GM20431 (cell line): Measurements from ENCODE around the gene IFIT1B.
"Not testable (repeated sequence)": the region's sequence is repeated elsewhere in the genome, so short reads cannot be mapped to it uniquely, and the experiment has no call there.

ENCODE experiments used
- in situ Hi-C: fragments of 300-500 bp; cut with MseI, MboI; formaldehyde crosslinking; loops from one replicate; pipeline ENCODE4 v1.15.0; 2020; ENCODE audit warnings: low sequenced_read_pairs; ENCODE audit not compliant: unreplicated experiment

IFIT1B gene

GRCh38 chr10:89373916-89374711 is 3.7 kb upstream of the IFIT1B start:
- in situ Hi-C loops, result no loop called here

DNA sequence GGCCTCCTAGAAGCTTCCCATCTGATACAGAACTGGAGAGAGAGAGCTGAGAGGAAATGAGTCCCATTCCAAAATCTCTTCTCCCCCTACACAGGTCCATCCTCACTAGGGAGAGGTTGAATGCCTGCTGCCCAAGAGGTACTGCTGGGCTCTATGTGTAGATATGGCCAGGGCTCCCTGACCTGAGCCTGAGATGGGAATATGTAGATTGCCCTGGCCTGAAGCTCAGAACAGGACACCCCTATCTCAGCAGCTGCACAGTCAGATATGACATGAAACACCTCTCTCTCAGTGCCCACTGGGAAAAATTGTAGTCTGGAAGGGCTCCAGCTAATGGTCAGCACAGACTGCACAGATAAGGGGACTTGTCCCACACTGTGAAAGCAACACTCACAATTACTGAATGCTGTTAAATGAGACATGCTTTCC is 3.1 kb upstream of the IFIT1B start:
- in situ Hi-C loops, result no loop called here

- in situ Hi-C loops, result no loop called here
Measured at GRCh38 chr10:89379103-89379502, 1.2 kb downstream of the IFIT1B start.

DNA sequence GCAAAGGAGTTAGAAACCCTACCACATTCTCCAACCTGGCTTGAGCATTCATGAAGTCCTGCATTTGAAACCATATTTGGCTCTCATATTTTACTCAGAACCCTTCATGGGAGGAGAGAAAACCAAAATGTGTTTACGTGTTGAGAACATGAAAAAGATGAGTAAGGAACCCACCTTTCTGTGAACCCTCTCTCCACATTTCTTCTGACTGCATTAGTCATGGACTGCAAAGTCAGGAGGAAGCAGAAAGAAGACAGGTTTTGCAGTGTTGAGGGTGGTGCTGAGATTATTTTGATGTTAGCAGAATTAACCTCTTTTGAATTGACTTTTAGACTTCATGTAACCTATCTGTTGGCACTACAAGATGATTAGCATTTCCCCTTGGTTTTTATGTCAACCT is 4.9 kb downstream of the IFIT1B start:
- in situ Hi-C loops, result no loop called here

DNA sequence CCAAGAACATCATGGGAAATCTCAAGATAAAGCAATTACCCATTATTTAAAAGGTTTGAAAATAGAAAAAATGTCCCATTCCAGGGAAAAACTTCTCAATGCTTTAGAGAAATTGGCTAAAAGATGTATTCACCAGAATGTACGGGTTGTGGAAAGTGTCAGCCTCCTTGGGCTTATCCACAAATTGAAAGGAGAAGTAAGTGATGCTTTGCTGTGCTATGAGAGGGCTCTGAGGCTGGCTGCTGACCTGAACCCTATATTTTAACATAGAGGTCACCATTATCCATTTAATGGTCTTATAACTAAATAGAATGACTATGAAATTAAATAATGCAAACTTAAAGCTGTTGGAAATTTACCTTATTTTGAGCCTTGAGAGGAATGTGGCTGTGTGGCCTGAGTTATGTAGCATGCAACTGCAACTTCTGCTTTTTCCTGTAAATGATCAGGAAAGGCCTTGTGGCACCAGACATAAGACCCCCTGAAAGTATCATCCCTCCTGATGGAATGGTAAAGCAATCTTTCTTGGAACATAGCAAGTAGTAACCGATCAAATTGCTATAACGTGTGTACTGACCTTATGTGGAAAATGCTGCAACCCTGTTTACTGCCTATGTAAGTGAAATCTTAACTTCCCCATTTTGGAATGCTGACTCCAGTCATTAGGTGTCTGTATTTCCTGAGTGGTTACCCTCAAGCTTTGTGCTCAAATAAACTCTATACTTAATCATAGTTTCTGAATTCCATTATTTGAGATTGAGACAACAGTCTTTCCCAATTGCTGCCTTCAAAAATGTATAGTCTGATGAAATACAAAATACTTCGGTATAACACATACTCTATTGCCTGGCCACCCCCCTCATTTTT is 6.9 kb downstream of the IFIT1B start:
- in situ Hi-C loops, result no loop called here

DNA sequence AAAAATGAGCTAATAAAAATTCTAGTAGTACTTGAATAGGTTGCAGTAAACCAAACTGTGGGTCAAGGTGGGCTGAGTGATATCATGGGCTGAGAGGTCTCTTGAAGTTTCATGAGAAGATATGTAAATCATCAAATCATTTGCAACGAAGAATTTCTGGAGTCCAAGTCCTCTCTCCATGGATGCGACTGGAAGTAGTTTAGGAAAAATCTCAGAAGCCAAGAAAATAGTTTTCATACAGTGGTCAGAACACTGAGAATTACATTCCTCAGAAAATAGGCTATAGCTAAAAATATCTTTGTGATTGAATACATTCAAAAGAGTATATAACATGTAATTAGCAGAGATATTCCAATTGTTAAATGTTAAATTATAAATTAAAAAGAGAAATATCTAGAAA is 10.9 kb downstream of the IFIT1B start:
- in situ Hi-C loops, result no loop called here

- in situ Hi-C loops, result no loop called here
Measured at GRCh38 chr10:89389254-89389653, 11.4 kb downstream of the IFIT1B start.

DNA sequence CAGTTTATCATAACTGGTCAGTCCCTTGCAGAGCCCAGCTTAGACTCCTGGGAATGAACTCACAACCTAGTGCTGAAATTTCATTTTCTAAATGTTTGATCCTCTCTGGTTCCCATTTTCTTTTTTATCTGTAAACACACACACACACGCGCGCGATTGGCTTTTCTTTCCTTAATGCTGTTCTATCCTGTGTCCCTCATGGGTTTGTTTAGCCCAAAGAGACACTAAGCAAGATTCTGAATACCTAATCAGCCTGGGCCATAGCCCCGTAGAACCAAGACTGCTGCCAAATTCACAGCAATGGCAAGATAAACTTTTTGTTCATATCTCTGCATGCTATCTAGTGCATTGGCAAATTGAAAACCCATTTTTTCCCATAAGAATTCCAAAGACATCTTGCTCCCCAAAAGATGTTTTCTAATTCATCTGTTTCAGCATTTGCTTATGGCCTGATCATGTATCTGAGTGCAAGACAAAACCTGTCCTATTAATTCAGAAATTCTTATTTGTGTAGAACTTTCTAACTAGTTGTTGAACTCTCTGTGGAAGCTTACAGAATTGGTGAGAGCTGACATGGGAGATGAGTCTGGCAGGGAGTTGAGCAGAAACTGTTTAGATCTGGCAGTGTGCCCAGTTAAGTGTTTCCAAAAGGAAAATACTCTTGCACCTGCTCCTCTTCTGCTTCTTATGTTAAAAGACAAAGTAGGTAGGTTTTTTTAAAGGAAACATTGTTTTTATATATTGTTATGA is 12.8 kb downstream of the IFIT1B start:
- in situ Hi-C loops, result no loop called here

DNA sequence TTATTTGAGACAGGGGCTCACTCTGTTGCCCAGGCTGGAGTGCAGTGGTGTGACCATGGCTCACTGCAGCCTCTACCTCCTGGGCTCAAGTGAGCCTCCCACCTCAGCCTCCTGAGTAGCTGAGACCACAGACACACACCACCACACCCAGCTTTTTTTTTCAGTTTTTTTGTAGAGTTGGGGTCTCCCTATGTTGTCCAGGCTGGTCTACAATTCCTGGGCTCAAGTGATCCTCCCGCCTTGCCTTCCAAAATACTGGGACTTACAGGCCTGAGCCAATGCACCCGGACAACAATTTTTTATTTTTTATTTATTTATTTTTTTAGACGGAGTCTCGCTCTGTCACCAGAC is 13.3 kb downstream of the IFIT1B start:
- in situ Hi-C loops, result not testable (repeated sequence)

DNA sequence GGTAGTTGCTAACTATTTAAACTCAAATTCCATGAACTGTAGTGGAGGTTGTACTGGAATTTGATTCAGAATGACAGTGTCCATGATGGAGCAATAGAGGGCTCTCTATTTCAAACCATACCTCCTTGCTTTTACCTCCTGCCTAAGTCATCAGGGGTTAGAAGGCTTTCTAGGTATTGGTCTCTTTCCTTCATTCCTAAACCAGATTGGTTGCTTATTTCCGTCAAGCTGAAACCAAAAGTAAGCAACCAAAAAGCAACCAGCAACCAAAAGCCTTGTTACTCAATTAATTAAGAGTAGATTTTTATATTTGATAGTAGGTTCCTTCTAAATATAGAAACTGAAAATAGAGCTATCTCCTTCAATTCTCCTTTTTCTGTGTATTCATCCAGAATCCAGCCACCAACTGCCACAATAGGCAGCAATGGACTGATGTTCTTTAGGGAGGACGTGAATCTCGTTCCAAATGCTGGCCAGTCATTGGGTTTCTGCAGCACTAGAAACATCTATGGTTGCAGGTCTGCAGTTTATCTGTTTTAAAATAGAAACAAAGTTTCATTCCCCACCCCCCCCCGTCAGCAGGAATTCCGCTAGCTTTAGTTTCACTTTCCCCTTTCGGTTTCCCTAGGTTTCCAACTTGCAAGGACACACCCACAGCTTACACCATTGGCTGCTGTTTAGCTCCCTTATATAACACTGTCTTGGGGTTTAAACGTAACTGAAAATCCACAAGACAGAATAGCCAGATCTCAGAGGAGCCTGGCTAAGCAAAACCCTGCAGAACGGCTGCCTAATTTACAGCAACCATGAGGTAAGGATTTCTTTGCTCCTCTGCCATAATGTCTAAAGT is 14.3 kb downstream of the IFIT1B start, which contains the start of gene IFIT1:
Gene IFIT1, plus strand, starts transcription at position 717 of the 850 bp plus-strand sequence. Its CDS starts 90 bp downstream, at position 807.
- in situ Hi-C loops, result no loop called here

- in situ Hi-C loops, result no loop called here
Measured at GRCh38 chr10:89392974-89393373, 15.1 kb downstream of the IFIT1B start.

DNA sequence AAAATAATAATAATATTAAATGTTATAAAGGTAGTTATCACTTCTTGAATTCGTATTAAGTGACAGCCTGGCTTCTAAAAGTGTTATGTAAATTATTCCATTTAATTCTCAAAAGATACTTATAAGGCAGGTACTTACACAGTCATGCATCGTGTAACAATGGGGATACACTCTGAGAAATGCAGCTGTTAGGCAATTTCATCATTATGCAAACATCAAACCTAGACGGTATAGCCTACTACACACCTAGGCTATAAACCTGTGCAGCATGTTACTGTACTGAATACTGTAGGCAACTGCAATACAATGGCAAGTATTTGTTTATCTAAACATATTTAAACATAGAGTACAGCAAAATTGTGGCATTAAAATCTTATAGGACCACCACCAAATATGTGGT is 16.0 kb downstream of the IFIT1B start:
- in situ Hi-C loops, result no loop called here

- in situ Hi-C loops, result no loop called here
Measured at GRCh38 chr10:89395141-89395540, 17.3 kb downstream of the IFIT1B start.

- in situ Hi-C loops, result no loop called here
Measured at GRCh38 chr10:89398003-89398749, 20.3 kb downstream of the IFIT1B start.

- in situ Hi-C loops, result no loop called here
Measured at GRCh38 chr10:89399956-89400355, 22.1 kb downstream of the IFIT1B start.

DNA sequence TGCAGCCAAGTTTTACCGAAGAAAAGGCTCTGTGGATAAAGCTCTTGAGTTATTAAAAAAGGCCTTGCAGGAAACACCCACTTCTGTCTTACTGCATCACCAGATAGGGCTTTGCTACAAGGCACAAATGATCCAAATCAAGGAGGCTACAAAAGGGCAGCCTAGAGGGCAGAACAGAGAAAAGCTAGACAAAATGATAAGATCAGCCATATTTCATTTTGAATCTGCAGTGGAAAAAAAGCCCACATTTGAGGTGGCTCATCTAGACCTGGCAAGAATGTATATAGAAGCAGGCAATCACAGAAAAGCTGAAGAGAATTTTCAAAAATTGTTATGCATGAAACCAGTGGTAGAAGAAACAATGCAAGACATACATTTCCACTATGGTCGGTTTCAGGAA is 25.2 kb downstream of the IFIT1B start:
- in situ Hi-C loops, result no loop called here

GRCh38 chr10:89404104-89405047 is 26.5 kb downstream of the IFIT1B start:
- in situ Hi-C loops, result no loop called here

DNA sequence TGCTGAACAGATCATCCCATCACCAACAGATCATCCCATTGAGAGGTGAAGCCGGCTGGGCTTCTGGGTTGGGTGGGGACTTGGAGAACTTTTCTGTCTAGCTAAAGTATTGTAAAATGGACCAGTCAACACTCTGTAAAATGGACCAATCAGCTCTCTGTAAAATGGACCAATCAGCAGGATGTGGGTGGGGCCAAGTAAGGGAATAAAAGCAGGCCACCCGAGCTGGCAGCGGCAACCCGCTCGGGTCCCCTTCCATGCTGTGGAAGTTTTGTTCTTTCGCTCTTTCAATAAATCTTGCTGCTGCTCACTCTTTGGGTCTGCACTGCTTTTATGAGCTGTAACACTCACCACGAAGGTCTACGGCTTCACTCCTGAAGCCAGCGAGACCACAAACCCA is 28.3 kb downstream of the IFIT1B start:
- in situ Hi-C loops, result not testable (repeated sequence)
